T-helper 2 cell treated with Interferon-gamma antibody and Interleukin-4, amounts not matched to agents 100 ng/mL and 5 ng/mL, for 36 hours (primary cell): ENCODE data around the gene HOTAIR. TPM values are rescaled to one million over a fixed set of nuclear protein-coding genes. Genes with fewer than 3 reads are reported as not detected.

ENCODE experiments used
- intact Hi-C: fragments of 100-400 bp; cut with micrococcal nuclease; formaldehyde crosslinking; loops from one replicate; pipeline ENCODE4 v1.15.1; 2023
- total RNA-seq: library from RNA; stranded (reverse); gene quantifications from 2 replicates; pipeline ENCODE4 v1.2.3, GENCODE V29; 2022

Gene HOTAIR
- total RNA-seq, 1 donor from 2014 or later: not detected

DNA sequence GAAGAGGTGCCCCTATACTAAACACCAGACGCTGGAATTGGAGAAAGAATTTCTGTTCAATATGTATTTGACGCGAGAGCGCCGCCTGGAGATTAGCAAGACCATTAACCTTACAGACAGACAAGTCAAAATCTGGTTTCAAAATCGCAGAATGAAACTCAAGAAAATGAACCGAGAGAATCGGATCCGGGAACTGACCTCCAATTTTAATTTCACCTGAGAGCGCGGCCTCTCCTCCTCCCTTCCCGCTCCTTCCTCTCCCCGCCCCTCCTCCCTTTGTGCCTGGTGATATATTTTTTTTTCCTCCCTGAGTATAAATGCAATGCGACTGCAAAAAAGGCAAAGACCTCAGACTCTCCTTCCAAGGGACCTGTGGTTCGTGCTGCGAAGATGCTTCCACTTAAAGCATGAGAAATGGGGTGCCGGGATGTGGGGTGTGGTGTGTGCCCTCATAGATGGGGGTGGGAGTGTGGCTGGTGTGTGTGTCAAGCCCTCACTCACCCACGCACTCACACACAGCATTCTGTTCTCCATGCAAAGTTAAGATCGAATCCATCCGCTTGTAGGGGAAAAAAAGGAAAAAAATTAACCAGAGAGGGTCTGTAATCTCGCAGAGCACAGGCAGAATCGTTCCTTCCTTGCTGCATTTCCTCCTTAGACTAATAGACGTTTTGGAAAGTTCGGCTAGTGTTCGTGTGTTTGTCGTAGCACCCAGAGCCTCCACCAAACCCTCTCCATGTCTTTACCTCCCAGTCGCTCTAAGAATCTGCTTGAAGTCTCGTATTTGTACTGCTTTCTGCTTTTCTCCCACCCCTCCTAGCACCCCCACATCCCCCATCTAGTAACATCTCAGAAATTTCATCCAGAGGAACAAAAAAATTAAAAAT, 14.7 kb upstream of the HOTAIR start:
- intact Hi-C loops: loop anchor here (5.0 kb wide), 1 partner anchor 63 kb away; the partner anchor contains the start of gene HOXC4

DNA sequence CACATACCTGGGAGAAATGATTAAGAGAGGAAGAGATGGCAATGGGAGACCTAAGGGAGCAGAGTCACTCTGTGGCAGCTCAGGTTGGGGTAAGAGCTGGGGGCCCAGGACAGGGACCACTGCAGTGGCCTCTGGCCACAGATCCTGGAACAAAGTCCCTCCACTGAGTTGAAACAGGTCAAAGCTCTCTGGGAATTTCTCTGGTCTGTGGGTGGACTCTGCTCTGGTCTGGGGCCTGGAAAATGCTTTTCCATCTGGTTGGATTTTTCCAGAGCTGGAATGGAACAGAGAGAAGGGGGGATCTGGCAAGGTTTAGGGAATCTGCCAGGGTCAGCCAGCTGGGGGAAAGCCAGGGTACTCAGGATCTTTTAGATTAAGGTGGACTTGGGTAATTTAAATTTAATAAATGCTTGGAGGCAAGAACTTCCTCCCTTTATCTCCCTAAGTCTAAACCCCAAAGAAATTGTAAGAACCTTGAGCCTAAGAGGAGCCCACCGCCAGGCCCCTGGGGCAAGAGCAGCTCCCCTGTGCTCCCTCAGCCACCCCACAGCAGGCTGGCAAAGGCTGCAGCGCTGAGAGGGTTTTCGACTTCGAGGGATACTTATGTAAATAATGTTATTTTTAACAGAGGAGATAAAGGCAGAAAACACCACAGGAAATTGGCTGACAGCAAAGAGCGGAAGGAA, 13.9 kb upstream of the HOTAIR start:
- intact Hi-C loops: loop anchor here (5.0 kb wide), 1 partner anchor 64 kb away; the partner anchor contains the start of gene HOXC4

DNA sequence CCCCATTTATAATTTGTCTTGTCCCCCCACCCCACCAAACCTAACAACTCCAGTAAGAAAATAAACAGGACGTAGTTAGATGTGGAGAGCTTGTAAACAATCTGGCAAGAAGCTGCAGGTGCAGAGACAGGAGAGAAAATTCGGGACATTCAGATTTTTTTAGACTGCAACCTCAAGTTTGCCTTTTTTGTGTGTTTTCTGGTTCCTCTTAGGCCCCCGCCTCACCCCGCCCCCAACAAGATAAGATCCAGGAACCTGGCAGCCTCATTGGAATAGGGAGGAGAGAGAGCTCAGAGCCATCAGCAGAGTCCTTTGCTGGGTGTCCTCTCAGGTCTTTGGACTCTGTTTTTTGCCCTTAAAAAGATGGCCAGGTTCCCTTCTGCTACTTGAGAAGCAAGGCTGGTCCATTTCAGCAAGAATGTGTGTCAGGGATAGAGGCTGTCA, 13.1 kb upstream of the HOTAIR start:
- intact Hi-C loops: loop anchor here (5.0 kb wide), 1 partner anchor 64 kb away; the partner anchor contains the start of gene HOXC4

DNA sequence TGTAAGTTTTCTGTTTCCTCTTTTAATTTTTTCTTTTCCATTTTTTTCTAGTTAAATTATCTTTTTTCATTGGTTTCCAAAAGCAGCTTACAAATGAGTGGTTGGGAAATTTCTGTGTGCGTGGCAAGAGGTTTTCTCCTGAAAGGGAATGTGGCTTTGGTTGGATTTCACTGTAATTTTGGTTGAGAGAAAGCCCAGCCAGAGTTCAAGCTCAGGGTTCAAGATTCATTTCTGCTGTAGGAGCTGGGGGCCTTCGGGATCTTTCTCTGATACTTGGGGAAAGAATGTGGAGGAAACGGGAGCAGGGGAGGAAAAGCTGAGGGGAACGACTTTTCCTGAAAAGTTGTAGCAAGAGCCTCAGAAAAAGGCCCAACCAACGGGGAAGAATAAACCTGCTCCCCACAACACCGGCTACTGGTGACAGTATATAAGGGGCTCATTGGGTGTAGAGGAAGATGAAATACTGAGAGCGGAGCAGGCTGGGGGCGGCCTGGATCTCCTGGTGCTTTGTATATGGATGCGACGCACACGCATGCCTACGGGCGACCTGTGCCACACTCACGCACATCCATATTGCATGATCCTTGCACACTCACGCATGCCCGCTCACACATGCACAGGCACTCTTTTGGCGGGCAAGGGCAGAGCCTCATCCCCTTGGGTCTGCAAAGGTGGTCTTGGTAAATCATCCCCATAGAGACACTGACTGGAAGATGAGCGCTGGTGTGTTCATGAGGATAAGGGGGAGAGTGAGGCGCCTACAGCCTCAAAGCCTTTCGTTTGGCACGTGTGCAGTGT, 12.1 kb upstream of the HOTAIR start:
- intact Hi-C loops: loop anchor here (5.0 kb wide), 1 partner anchor 65 kb away; the partner anchor contains the start of gene HOXC4

DNA sequence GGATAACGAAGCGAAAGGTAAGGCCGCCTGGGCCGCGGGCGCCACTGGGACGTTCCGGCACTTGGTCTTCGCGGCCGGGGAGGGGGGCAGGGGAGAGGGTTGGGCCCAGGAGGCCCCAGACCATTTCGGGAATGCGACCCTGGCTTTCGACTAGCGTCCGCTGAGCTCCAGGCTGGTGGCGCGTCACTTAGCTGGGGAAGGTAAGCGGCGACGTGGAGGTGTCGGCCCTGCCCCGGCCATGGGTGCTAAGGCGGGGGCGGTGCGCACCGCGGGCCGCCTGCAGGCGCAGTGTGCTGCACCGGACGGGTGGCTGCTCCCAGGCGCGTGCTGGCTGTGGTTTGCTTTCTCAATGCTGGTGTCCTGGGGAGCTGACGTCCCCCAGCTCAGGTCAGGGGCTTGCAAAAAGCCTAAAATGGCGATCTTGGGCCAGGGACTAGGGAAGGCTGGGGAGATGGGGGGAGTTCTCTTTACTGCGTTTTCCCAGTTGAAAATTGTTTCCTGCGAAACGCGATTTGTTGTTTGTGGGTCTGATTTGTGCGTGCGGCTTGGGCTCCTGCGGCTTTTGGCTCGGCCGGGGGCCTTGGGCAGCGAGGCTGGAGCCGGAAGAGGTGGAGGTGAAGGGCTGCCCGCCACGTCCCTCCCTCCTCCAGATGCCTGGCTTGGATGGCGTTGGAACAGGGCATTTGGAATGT, 11.4 kb upstream of the HOTAIR start:
- intact Hi-C loops: loop anchor here (2.0 to 5.0 kb wide), 2 partner anchors 17 to 66 kb away; partner anchors contain the start of gene HOXC4

DNA sequence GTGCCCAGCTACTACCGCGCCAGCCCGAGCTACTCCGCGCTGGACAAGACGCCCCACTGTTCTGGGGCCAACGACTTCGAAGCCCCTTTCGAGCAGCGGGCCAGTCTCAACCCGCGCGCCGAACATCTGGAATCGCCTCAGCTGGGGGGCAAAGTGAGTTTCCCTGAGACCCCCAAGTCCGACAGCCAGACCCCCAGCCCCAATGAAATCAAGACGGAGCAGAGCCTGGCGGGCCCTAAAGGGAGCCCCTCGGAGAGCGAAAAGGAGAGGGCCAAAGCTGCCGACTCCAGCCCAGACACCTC, 10.9 kb upstream of the HOTAIR start:
- intact Hi-C loops: loop anchor here (2.0 to 5.0 kb wide), 2 partner anchors 17 to 67 kb away; partner anchors contain the start of gene HOXC4

DNA sequence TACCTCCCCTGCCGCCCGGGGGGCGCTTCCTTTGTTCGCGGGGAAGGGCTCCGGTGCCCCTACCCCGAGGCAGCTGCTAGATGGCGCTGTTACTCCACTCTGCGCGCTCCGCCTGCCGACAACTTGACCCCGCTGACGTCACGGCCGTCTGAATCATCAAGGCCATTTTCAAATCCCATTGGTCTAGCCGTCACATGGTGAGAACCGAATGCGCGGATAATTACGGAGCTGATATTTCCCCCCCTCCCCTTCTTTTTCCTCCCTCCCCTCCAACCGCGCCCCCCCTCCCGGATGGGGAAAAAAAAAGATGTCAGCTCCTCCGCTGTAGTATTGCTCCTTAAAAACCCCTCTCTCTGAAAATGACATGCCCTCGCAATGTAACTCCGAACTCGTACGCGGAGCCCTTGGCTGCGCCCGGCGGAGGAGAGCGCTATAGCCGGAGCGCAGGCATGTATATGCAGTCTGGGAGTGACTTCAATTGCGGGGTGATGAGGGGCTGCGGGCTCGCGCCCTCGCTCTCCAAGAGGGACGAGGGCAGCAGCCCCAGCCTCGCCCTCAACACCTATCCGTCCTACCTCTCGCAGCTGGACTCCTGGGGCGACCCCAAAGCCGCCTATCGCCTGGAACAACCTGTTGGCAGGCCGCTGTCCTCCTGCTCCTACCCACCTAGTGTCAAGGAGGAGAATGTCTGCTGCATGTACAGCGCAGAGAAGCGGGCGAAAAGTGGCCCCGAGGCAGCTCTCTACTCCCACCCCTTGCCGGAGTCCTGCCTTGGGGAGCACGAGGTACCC, 10.3 kb upstream of the HOTAIR start, which contains the start of gene HOXC10:
Gene HOXC10, plus strand, starts transcription at position 246 of the 791 bp plus-strand sequence. Its CDS starts 114 bp downstream, at position 360.
- intact Hi-C loops: loop anchor here (2.0 to 5.0 kb wide), 3 partner anchors 18 to 67 kb away; partner anchors contain the start of genes HOXC4 and HOXC5

DNA sequence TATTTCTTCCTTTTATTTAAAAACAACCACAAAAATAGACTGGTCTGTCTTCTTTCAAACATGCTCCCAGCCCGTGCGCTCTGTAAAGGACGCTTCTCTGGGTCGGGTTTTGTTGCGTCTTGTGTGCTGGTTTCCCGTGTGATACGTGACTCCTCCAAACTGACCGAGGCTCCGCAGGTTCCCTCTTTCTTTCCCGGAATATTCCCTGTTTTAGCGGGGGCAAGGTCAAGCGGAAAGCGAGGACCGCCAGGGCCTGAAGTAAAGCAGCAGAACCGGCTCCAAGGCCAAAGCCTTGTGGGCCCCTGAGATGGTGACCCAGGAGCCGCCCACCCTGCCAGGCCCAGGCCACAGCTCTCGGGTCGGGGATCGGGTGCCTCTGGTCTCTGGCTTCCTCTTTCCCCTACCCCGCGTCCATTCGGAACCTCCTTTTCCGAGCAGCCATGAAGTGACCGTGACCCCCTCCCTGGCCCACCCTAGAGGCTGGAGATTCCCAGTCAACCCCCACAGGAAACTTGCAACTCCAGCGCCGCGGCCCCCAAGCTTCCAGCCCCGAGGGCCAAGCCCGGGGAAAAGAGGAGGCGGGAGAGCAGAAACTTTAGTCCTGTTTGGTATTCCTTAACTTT, 9.3 kb upstream of the HOTAIR start:
- intact Hi-C loops: loop anchor here (2.0 to 5.0 kb wide), 2 partner anchors 19 to 48 kb away; partner anchors contain the start of gene HOXC5

DNA sequence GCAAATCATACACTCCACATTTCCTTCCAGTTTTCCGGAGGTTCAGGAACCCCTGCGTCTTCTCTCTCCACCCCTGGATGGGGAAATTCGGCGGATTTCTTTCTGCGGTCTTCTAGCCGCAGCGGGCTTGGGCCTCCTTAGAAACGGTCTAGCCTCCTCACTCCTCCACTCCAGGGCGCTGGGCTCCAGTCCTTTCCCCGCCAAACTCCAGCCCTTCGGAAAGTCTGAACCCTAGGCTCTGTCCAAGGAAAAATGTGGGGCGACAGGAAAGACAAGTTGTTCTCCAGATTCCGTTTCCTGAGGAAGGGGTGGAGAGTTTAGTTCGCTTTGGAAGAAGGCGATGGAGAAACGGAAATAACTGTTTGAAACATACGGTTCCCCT, 8.8 kb upstream of the HOTAIR start:
- intact Hi-C loops: loop anchor here (5.0 kb wide), 1 partner anchor 49 kb away; the partner anchor contains the start of gene HOXC5

DNA sequence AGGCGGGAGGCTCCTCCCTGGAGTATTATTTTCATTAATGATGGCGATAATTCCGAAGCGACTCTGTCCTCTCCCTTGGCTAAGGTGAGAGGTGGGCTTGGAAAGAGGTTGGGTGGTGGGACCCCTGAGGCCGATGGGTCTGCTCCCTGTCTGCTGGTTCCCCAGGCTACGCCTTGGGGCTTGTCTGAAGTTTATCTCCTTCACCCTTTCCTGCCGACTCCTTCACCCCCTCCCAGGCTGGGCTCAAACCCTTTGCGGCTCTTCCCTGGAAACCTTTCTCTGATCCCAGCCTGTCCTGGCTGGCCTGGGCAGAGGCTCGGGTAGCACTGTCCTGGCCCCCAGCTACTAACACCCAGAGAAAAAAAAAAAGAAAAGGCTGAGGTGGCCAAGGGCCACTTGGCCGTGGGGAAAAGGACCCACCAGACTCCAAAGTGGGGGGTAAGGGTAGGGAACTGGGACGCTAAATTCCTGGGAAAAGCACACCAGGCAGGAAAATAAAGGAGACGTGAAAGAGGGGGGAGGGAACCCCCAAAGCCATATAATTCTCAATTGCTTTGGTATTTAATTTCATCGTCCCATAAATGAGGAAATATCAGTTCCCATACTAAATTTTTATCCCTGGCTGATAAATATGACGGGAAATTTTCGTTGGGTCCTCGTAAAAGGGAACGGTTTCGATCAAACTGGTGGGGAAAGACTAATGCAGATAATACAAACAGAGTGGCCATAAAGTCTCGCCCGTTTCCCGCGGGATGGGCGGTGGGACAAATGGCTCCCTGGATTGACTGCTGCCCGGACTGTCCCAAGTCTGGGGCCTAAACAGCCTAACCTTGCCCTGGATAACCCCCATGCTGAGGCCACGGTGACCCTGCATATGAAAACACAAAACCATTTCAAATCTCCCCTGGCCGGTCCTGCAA, 8.2 kb upstream of the HOTAIR start:
- intact Hi-C loops: loop anchor here (5.0 kb wide), 1 partner anchor 49 kb away; the partner anchor contains the start of gene HOXC5

DNA sequence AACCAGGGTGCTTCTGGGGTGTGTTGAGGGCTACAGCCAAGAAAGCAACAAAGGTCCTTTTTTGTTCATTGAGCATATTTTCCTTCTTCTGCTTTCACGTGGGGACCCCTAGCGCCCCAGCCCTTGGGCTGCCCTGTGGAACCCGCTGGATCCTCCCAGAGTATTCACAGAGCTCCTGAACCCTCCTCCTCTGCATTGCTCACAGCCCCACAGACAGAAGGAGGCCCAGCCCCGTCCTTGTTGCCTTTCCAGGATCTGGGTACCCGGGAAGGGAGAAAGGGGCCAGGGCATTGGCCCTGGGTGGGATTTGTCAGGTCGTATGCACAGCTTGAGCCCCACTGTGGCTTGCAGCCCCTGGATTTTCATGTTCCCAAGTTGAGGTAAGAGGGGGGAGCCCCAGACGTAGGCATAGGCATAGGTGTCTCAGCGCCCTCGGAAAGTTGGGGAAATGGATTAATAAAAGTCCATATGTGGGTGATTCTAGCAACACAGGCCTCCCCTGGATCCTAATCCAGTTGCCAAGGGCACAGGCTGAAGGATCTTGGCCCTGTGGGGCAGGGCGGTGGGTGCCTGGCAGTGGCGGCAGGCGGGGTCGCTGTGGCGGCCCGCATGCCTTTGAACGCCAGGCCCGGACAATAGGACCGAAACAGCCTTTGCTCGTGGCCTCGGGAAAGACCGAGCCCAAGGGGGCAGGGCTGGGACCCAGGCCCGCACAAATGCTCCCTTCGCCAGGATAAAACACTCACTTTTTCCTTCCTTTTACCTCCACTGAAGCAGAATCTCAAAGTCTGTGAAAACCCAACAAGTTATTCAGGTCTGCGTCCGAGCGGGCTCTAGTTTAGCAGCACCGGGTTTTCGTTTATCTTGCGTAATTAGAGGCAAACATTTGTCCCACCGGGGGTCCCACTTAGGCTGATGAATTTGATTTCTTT, 7.1 kb upstream of the HOTAIR start:
- intact Hi-C loops: loop anchor here (5.0 kb wide), 1 partner anchor 50 kb away; the partner anchor contains the start of gene HOXC5

DNA sequence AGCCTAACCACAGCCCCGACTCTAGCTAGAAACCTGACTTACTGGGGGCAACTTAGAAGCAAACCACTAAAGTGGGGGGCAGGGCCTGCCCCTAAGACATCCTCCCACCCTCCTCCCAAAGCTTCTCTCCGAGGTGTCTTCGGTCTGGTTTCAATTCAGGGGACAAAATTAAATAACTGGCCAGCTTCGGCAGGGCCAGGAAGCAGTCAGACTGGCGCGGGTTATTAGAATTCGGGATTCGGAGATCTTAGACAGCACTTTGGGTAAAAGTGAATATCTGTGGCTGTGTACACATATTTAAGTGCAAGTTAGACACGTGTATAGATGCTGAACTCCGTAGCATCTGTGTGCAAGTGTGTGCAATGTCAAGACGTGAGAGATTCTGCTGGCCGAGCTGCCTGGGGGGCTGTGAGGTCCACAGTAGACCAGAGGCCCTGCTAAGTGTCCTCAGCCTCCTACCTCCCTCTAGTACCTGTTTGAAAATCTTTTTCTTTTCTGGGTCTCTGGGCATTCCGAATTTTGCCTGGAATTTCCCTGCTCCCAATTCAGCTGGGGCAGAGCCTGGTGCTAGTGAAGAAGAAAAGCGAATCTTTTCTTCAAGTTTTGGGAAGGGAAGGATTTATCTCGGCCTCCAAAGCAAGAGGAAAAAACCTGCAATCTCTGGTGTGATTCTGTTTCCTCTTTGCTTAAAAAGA, 6.2 kb upstream of the HOTAIR start:
- intact Hi-C loops: loop anchor here (5.0 kb wide), 1 partner anchor 51 kb away; the partner anchor contains the start of gene HOXC5

DNA sequence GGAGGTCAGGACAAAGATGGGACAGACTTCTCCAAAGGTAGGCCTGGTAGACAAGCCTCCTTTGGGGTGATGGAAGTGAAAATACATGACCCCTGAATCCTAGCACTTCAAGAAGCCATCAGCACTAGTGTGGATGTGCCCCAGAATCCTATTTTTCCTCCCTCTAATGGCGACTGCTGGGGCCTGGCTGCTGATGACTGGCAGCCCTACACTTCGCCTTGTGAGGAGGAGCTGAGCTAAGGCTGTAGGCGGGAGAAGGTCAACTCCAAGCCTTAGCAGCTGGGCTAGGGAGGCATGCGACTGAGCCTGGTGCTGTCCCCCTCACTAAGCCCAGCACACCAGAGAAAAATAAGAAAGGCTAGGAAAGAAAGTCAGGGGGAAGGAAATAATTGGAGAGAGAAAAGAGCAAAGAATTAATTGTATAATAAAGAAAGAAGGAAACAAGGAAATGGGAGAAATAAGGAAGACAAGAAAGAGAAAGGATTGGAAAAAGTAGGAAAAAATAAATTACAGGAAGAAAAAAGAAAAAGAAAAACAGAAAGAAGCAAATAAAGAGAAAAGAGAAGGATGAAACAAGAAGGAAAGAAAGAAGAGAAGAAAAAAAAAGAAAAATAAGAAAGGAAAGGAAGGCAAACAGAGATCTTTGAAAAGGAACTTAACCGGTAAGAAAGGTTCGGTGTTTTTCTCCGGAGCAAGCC, 5.5 kb upstream of the HOTAIR start:
- intact Hi-C loops: loop anchor here (5.0 kb wide), 1 partner anchor 52 kb away; the partner anchor contains the start of gene HOXC5

DNA sequence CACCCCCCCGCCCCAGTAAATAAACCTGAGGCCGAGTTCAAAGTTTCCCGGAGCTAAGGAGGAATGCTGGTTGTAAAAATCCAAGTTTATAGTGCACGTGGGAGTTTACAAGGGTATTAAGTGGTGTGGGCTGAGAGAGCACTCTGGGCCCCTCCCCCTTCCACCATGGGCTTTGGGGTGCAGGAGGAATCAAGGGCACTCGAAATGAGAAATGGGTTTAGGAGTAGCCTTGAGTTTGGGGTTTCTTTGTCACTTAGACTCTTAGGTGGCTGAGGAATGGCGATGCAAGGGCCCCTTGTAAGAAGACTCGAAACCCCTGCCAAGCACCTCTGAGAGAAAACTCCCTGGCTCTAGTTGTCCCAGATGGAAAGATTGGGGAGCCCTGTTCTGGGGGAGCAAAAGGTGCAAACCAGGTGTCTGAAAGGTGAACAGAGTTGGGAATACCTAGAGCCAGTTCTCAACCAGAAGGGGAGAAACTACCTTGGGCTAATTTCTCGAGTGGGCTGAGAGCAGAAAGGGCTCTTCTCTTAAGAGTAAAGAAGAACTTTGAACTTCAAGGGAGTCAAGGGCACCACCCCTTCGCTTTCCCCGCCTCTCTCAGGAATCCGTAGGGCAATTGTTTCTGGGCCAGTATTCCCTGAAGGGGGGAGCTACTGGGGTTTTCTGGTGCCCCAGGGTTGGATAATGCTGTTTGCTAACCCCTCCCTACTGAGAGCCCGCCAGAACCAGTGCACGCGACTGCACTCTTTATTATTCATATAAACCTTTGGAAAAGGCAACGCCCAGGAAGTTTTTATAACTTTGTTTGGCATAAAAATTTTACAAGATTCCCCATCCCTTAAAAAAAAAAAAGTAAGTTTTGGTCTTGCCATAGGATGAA, 4.0 kb upstream of the HOTAIR start:
- intact Hi-C loops: loop anchor here (5.0 kb wide), 1 partner anchor 41 kb away; the partner anchor contains the start of gene HOXC13
